Activated CD8-positive, alpha-beta memory T cell treated with anti-CD3 and anti-CD28 coated beads, Interleukin-2, amount 50 U/mL, for 24 hours (primary cell): ENCODE data around the gene RUSC2.
"Not testable (repeated sequence)": the region's sequence is repeated elsewhere in the genome, so short reads cannot be mapped to it uniquely, and the experiment has no call there.

ENCODE experiments used
- DNase-seq: peaks from one replicate; pipeline ENCODE4 v3.0.0-alpha.2; 2020; ENCODE audit errors: extremely low read depth

The RUSC2 gene

DNA sequence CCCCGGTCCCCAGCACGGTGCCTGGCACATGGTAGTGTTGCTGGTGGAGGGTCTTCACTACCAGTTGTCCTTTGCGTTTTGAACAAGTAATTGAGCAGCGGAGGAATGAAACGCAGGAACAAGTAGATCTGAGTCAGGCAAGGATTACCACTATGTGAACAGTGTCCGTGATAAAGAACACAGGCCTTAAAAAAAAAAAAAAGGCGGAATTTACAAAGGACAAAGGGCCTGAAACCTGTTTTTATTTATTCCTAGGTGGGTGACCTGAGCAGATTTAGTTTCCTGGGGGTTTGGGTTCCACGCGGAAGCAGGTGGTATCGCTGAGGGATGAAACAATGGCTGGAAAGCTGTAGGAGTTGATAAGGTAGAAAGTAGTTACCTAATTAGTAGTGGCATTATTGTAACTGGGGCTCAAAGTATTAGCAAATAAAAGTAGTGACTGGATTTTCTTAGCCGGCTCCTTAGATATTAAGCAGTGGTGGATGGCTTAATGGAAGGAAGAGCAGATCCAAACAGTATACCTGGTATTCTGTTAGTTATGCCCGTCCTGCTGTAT lies 1.1 kb downstream of the RUSC2 start:
- no peak for DNase-seq

DNA sequence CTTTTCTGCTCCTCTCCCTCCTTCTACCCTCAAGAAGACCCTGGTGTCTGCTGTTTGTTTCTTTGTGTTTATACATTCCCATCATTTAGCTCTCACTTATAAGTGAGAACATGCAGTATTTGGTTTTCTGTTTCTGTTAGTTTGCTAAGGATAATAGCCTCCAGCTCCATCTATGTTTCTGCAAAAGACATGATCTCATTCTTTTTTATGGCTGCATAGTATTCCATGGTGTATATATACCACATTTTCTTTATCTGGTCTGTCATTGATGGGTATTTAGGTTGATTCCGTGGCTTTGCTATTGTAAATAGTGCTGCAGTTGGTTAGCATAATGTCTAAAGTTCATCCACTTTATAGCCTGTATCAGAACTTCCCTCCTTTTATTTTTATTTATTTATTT lies 3.2 kb downstream of the RUSC2 start:
- DNase-seq, result not testable (repeated sequence)

DNA sequence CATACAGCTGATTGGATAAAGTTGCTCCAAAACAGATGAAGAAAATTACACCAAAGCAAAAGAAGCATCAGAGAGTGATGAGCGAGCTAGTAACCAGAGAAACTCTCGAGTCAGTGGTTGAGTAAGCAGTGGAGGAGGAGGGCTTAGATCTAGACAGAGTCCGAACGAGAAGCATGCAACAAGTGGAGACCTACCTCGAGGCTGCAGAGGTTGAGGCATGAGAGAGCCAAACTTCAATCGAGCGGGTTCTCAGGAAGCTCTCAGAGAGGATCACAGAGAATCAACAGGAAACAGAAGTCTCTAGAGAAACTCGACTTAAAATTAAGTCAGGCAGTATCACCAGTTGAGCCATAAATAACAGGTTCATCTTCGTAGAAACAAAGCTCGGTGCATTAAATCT lies 6.1 kb downstream of the RUSC2 start:
- DNase-seq, result no peak

DNA sequence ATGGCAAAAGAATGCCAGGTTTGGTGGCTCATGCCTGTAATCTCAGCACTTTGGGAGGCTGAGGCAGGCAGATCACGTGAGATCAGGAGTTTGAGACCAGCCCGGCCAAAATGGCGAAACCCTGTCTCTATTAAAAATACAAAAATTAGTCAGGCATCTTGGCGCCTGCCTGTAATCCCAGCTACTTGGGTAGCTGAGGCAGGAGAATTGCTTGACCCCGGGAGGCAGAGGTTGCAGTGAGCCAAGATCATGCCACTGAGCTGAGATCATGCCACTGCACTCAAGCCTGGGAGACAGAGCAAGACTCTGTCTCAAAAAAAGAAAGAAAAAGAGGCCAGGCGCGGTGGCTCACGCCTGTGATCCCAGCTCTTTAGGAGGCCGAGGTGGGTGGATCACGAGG lies 8.3 kb downstream of the RUSC2 start:
- DNase-seq, result not testable (repeated sequence)

DNA sequence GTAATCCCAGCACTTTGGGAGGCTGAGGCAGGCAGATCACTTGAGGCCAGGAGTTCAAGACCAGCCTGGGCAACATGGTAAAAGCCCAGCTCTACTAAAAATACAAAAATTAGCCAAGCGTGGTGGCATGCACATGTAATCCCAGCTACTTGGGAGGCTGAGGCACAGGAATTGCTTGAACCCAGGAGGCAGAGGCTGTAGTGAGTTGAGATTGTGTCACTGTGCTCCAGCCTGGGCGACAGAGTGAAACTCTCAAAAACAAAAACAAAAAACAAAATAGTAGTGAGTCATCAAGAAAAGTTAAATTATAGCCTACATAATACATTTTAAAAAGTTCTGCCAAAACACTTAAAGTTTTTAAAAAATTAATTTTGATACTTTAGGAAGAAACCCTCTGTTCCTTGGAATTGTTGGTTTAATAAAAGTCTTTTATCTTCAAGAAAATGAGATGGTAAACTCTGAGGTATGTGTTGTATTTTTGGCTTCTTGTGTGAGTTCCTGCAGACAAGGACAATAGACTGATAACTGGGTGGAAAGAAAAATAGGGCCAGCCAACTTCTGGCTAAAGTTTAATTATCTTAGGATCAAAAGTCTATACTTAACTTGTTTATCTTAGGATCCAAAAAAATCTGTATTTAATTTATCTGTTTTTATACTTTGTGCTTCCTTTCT lies 9.3 kb downstream of the RUSC2 start:
- DNase-seq, result no peak

DNA sequence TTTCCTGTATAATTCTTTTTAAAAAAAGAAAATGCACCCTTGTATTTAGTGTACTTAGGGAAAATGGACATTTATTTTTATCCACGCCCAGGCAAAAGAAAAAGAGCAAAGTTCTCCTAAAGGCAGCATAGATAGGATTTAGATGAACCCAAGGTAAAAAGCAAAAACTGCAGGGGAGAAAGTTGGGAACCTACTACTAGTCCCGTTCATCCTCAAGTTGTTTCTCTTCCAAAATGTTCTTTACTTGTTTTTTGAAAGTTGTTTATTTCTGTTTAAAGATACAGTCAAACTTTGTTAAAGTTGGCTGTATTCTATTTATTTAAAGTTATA lies 9.8 kb downstream of the RUSC2 start:
- no peak for DNase-seq

DNA sequence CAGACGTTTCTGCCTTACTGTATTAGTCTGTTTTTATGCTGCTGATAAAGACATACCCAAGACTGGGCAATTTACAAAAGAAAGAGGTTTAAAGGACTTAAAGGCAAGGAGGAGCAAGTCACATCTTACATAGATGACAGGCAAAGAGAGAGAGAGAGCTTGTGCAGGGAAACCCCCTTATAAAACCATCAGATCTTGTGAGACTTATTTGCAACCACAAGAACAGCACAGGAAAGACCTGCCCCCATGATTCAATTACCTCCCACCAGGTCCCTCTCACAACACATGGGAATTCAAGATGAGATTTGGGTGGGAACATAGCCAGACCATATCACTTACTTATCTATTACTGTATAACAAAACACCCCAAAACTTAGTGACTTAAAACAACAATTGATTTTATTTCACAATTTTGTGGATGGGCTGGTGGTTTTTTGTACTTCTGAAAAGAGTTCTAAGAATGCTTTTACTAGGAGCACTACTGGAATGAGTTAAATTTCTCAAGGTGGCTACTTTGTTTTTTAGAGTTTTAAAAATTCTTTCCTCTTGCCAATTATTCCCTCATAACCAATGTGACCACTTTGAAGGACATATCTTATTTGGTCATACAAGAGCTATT lies 10.3 kb downstream of the RUSC2 start:
- DNase-seq, result no peak

DNA sequence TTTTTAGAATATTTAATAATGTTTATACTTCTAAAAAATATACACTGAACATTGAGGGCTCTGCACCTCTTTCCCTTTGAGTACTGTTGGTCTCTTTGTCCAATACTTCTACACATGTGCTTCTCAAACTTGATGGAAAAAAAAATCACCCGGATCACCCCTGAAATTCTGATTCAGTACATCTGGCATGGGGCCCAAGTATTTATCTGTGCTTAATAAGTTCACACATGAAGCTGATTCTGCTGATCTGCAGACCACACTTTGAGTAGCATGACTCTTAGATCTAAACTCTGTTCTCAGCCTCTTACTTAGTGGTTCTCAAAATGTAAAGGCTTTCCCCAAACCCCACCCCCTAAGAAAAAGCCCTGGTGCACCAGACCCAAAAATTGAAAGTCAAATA lies 12.0 kb downstream of the RUSC2 start:
- no peak for DNase-seq

DNA sequence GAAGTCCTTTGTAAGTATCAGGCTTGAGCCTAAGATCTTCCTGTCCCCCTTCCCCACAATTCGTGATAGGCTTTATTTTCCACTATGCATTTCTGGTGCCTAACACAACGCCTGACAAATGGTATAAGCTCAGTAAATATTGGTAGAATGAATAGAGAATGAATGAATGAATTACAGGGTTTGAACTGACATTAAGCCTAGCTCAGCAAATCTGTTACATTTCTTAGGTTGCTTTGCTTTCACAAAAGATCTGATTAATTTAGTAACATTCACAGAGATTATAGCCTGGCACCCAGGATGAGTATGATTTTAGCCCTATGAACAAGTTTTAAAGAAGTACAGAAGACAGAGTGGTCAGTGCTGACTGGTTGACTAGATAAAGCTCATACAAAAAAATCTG lies 16.4 kb downstream of the RUSC2 start:
- DNase-seq, result no peak

DNA sequence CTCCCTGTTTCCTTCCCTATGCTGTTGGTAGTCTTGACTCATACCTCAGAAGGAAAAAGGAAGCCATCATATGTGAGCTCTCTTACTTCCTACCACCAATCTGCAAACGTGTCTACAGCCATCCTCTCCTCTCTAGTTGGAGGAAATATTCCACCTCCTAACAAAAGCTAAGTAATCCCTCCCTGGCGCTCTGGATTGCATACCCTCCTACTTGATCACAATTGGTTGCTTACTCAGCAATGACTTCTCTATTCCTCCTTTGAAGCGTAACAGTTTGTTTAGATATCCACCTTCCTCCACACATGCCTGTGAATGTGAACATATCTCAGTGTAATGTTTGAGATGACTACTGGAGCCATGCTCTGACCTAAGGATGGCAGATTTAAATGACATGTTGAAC lies 18.2 kb downstream of the RUSC2 start:
- no peak for DNase-seq

DNA sequence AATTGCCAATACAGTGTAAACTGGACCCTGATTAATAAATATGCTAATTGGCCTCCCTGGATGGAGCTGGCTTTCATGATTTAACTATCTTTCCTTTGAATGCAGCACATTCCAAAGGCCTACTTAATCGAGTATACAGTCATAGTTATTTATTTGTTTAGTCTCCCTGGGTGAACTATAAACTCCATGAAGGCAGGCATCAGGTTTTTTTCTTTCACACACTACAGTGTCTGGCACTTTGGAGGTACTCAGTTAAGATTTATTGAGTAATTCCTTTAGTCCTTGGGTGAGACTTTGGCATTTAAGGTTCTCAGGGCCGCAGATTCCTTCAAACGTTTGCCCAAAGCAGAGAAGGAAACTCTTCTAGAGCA lies 20.5 kb downstream of the RUSC2 start:
- DNase-seq, result no peak

DNA sequence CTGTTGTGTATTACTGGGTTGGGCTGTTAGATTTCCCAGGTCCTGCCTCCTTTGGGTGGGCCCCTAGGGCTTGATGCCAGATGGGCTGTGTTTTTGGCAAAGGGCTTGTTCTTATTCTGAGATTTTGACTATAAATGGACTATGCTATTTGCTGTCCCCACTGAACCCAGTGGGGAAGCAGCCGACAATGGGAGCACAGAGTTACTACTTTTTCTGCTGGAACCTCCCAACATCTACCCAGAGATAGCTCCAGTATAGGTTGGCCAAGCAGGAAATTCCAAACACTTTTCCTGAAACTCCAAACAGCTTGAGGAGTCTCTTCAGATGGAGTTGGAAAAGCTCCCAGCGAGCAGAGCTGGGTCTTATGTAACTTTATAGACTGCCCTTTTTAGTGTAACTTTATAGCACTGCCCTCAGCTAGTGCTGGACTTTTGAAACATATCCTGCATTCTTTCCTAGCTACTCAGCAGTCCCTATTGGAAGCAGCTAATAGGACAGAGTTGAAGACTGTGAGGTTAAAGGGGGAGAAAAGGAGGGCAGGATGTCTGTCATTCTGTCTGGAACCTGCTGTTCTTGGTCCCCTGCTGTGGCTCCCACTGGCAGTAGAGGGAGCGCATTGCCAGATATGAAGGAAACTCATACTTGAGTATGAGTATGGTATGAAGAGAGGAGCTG lies 21.0 kb downstream of the RUSC2 start:
- no peak for DNase-seq

DNA sequence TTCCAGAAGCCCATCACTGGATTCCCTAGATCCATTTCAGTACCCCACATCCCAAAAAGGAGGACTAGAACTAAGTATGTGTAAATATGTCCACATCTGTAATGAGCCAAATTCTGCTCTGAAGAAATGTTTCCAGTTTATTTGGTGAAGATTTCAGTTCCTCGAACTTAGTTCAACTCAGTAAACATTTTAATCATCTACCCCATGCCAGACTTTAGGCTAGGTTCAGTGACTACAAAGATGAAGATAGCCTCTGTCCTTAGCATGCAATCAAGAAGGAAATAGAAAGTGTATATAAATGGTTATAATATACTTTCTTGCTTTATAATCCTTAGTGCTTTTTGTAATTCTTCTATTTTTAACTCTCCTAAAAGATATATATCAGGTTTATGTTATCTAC lies 21.5 kb downstream of the RUSC2 start:
- no peak for DNase-seq

DNA sequence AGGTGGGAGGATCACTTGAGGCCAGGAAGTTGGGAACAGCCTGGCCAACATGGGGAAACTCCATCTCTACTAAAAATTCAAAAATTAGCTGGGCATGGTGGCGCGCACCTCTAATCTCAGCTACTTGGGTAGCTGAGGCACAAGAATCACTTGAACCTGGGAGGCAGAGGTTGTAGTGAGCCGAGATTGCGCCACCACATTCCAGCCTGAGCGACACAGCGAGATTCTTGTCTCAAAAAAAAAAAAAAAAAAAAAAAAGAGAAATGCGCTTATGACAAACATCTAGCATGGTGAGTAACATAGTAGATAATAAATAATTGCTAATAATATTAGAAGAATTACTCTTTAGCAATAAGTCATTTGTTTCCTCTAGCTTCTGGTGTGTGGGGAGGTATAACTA lies 25.9 kb downstream of the RUSC2 start:
- DNase-seq, result no peak

DNA sequence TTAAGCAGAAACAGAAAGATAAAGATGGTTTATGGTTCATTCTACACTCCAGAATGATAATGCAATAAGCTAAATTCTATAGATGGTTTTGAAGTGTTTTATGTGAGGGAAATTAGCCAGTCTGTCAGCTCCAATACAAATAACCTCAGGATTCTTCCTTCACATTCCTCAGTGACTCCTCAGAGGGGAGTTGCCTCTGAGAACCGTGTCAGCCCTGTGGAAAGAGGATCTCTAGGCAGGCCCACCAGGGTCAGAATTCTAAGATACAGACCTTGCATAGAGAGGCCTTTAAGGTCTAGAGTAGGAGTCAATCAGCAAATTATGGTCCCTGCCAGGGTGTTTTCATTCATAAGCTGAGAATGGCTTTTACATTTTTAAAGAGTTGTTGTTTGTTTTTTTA lies 26.6 kb downstream of the RUSC2 start:
- DNase-seq, result no peak

DNA sequence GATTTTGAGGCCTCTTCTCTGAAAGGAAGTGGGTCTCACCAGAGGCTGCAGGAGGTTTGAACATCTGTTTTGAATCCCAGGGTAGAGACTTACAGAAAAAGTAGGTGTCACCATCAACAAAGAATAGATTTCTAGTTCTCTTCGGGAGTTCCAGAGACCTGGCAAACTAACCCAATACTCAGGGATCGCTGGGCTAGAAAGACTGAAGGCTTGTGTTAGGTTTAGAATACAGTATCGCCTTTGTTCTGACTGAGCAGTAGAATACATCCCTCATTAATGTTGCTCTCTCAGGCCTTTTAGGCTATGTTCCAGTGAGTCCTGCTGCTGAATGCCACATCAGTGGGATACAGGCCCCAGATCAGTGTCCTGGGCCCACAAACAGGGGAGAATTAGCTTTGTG lies 27.2 kb downstream of the RUSC2 start:
- DNase-seq, result no peak

DNA sequence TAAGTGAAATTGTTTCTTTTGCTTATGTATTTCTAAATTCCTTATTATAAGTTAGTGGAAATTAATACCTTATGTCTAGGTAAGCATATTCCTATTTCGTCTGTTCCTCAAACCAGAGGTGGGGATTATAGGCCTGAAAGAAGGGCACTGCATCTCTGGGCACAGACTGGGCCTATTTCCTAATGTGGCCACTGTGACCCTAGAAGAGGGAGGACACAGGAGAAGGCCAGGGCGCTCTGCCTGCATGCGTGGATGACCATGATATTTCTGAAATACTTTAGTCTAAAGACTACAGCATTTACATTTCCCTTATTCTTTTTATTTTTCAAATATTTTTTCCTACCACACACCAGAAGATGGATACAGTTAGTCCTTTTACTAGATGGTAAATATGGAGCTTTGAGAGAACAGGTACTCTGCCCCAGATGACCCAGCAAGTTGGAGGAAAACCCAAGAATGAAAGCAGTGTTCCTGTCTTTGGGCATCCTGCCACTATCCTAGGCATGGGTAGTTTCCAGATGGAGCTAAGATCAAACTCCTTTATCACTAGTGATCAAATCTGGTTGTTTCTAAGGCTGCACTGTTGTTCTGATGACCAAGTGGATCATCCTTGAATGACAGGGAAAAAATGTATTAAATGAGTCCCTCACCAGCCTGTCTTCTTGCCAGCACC lies 27.8 kb downstream of the RUSC2 start:
- DNase-seq, result no peak

DNA sequence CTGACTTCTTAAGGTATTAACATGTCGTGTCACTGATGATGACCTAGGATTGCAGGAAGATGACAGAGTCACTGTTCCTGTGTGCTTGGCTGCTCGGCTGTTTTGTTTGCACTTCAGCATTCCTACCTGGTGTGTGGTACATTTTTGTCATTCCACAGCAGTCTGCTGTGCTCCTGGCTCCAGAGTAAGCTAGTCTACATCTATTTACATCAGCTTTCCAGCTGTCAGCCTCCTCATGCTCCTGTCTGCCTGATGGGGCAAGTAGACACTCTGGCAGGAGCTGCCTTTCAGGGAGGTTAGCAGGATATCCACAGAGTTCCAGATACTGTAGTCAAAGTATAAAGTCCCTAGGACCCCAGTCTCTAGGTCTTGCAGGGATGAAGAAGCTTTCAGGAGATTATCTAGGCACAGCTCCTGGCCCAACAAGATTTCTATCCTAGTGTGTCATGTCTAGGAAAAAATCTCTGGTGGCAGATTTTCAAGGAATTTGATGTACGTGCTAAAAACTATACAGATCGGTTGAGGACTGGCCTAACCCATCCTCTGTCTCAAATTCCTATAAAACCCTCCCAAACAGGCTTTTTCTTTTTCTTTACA lies 28.4 kb downstream of the RUSC2 start:
- no peak for DNase-seq

DNA sequence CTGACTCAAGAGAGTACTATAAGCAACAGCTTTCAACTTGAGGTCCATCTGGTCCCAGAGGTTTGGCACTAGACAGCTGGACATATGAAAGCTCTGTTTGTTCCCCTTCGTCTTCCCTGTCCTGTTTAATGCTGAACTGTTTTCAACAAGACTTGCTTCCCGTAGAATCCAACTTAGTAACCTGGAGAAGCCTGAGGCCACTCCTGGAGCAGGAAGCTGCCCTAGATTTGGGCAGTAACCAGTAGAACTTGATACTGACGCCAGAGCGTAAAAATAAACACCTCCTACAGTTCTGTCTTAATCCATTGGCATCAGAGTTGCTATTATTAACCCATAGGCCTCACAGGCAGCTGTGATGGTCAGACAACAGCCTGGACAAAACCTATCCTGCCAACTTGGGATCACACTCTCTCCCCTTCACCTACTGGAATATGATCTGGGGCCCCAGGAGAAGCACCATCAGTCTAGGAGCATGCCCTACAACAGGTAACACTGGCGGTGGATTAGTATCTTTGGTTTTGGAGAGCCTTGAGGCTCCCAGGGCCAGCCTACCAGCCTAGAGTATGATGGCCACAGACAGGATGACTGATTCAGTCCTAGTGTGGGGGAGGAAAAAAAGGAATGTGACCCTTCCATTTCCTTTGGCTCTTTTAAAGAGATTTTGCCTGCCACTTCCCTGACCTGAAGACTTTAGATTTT lies 29.2 kb downstream of the RUSC2 start:
- no peak for DNase-seq

DNA sequence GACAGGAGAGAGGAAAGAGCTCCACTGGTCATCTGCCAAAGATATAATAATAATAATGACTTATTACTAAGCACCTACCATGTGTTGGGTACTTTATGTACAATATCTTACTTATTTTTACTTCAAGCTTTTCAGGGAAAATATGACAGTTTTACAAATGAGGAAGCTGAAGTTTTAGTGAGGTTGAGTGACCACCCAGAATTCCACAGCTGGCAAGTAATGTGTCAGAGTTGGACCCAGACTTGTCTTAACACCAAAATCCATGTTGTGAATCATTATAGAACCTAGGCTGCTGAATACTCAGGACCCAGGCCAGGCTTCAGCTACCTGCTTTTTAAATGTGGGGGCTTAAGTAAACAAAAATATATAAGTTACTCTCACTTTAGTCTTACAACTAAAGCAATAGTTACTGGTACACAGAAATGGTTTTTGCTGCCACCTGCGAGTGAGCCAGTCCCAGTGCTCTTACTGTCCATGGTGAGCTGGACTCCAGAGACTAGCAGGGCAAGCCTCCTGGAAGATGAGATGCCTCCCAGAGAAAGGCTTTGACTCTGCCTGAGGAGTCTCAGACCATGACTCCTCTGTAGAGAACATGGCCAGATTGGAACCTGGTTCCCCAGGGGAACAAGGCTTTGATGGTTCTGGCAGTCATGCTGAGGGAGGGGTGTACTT lies 29.9 kb downstream of the RUSC2 start:
- no peak for DNase-seq

DNA sequence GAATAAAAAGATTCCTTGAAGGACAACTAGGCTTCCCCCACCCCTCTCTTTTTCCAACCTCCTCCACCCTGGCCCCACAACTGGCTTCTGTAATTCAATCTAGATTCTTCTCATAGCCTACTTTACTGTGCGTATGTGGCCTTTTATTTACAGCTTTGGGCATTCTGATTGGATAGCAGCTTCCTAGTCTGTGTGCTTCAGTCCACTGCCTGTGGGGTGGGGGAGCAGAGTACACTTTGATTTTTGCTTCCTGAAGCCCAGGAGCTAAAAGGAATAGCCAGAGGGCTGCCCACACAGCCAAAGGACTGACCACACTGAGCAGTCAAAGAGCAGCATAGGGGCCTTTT lies 30.4 kb downstream of the RUSC2 start:
- DNase-seq, result no peak
